Subcutaneous abdominal adipose tissue (tissue), 5 donors: Measurements from ENCODE around the gene CKAP5.

Source experiments
- H3K27ac ChIP-seq: one replicate; pipeline ENCODE4 v1.7.0; 2013; ENCODE audit warnings: low read depth, mild to moderate bottlenecking, inconsistent platforms, low read length, moderate library complexity
- H3K27me3 ChIP-seq, 5 donors: one replicate each; pipeline ENCODE4 v1.7.0; 2013; ENCODE audit warnings: low read length in 5 of 5, inconsistent platforms in 1 of 5; ENCODE audit not compliant: control insufficient read depth in 5 of 5, insufficient read depth in 4 of 5
- H3K36me3 ChIP-seq, 5 donors: one replicate each; pipeline ENCODE4 v1.7.0; 2013; ENCODE audit warnings: low read length in 5 of 5; ENCODE audit not compliant: control insufficient read depth in 5 of 5, insufficient read depth in 5 of 5
- H3K4me1 ChIP-seq, 5 donors: one replicate each; pipeline ENCODE4 v1.7.0; 2013; ENCODE audit warnings: low read length in 5 of 5, mild to moderate bottlenecking in 3 of 5, moderate library complexity in 1 of 5; ENCODE audit not compliant: control insufficient read depth in 5 of 5, insufficient read depth in 5 of 5
- H3K4me3 ChIP-seq, 5 donors: one replicate each; pipeline ENCODE4 v1.7.0; 2013; ENCODE audit warnings: low read length in 5 of 5, low read depth in 1 of 5
- H3K9ac ChIP-seq, 5 donors: one replicate each; pipeline ENCODE4 v1.7.0; 2013; ENCODE audit warnings: low read length in 5 of 5, mild to moderate bottlenecking in 4 of 5, moderate library complexity in 3 of 5
- H3K9me3 ChIP-seq, 5 donors: one replicate each; pipeline ENCODE4 v1.7.0; 2013; ENCODE audit warnings: low read length in 5 of 5; ENCODE audit not compliant: control insufficient read depth in 5 of 5
- donor health status: healthy.
- donor health status: healthy.
- donor health status: healthy.
- donor health status: healthy.
- donor health status: healthy.

Gene CKAP5

GRCh38 chr11:46845740-46846509 is at the start of gene CKAP5:
TSS of gene CKAP5 (minus strand) at chr11:46846280. CDS start at chr11:46821231, 25,049 bp downstream.
- peak within 1 kb of the TSS; percentile 67 for H3K27ac ChIP-seq
- H3K36me3 ChIP-seq, result no peaks in the 10 kb centered on the region
- peak within 1 kb of the TSS; percentile 89 to 98 (median 91) for H3K4me3 ChIP-seq
- no peaks in the 10 kb centered on the region for H3K9me3 ChIP-seq
- peak within 1 kb of the TSS; percentile 97 to 99 (median 99) for H3K9ac ChIP-seq
- H3K27me3 ChIP-seq, result no peaks in the 10 kb centered on the region
- H3K4me1 ChIP-seq, result peaks cover 4 to 21% (median 17%) of the 10 kb centered on the region in 5 donors

- Histone ChIP-seq H3K36me3 (peaks cover 0 to 2% (median 0%) of the 10 kb centered on the region in 5 donors), H3K9me3 (no peaks in the 10 kb centered on the region), H3K27me3 (no peaks in the 10 kb centered on the region), H3K4me3 (no peak overlapping the region), H3K4me1 (peaks cover 0 to 7% (median 5%) of the 10 kb centered on the region in 5 donors), H3K9ac (no peak overlapping the region), H3K27ac (no peak overlapping the region)
Measured at GRCh38 chr11:46895821-46896220, 49.7 kb upstream of the CKAP5 start.

GRCh38 chr11:46894961-46895360 is 48.9 kb upstream of the CKAP5 start:
- Histone ChIP-seq H3K9me3 (no peaks in the 10 kb centered on the region), H3K36me3 (peaks cover 0 to 2% (median 0%) of the 10 kb centered on the region in 5 donors), H3K27ac (no peak overlapping the region), H3K27me3 (no peaks in the 10 kb centered on the region), H3K4me1 (peaks cover 0 to 7% (median 5%) of the 10 kb centered on the region in 5 donors), H3K9ac (no peak overlapping the region), H3K4me3 (no peak overlapping the region)

GRCh38 chr11:46894506-46894905 is 48.4 kb upstream of the CKAP5 start:
- no peak overlapping the region for H3K27ac ChIP-seq
- no peak overlapping the region for H3K9ac ChIP-seq
- no peaks in the 10 kb centered on the region for H3K9me3 ChIP-seq
- H3K36me3 ChIP-seq, result peaks cover 0 to 2% (median 0%) of the 10 kb centered on the region in 5 donors
- peaks cover 0 to 7% (median 5%) of the 10 kb centered on the region in 5 donors for H3K4me1 ChIP-seq
- no peaks in the 10 kb centered on the region for H3K27me3 ChIP-seq
- H3K4me3 ChIP-seq, result no peak overlapping the region

GRCh38 chr11:46892838-46893237 is 46.8 kb upstream of the CKAP5 start:
- H3K27ac ChIP-seq, result no peak overlapping the region
- H3K9ac ChIP-seq, result no peak overlapping the region
- H3K9me3 ChIP-seq, result no peaks in the 10 kb centered on the region
- peaks cover 0 to 2% (median 0%) of the 10 kb centered on the region in 5 donors for H3K36me3 ChIP-seq
- H3K4me3 ChIP-seq, result no peak overlapping the region
- peaks cover 0 to 7% (median 5%) of the 10 kb centered on the region in 5 donors for H3K4me1 ChIP-seq
- no peaks in the 10 kb centered on the region for H3K27me3 ChIP-seq

GRCh38 chr11:46892109-46892508 is 46.0 kb upstream of the CKAP5 start:
- Histone ChIP-seq H3K9ac (no peak overlapping the region), H3K4me1 (peaks cover 0 to 7% (median 5%) of the 10 kb centered on the region in 5 donors), H3K27ac (no peak overlapping the region), H3K27me3 (no peaks in the 10 kb centered on the region), H3K9me3 (no peaks in the 10 kb centered on the region), H3K4me3 (no peak overlapping the region), H3K36me3 (peaks cover 0 to 2% (median 0%) of the 10 kb centered on the region in 5 donors)

- Histone ChIP-seq H3K27me3 (no peaks in the 10 kb centered on the region), H3K9me3 (no peaks in the 10 kb centered on the region), H3K4me3 (no peak overlapping the region), H3K4me1 (peaks cover 0 to 3% (median 1%) of the 10 kb centered on the region in 5 donors), H3K9ac (no peak overlapping the region), H3K36me3 (peaks cover 0 to 6% (median 0%) of the 10 kb centered on the region in 5 donors), H3K27ac (no peak overlapping the region)
Measured at GRCh38 chr11:46890665-46891064, 44.6 kb upstream of the CKAP5 start.

GRCh38 chr11:46889689-46890475 is 43.8 kb upstream of the CKAP5 start:
- Histone ChIP-seq H3K36me3 (peaks cover 0 to 6% (median 0%) of the 10 kb centered on the region in 5 donors), H3K27ac (no peak overlapping the region), H3K27me3 (no peaks in the 10 kb centered on the region), H3K4me1 (no peaks in the 10 kb centered on the region), H3K9me3 (no peaks in the 10 kb centered on the region), H3K9ac (no peak overlapping the region), H3K4me3 (no peak overlapping the region)

GRCh38 chr11:46889251-46889650 is 43.2 kb upstream of the CKAP5 start:
- peaks cover 0 to 6% (median 0%) of the 10 kb centered on the region in 5 donors for H3K36me3 ChIP-seq

GRCh38 chr11:46888636-46889035 is 42.6 kb upstream of the CKAP5 start:
- Histone ChIP-seq H3K27ac (no peak overlapping the region), H3K4me3 (no peak overlapping the region), H3K27me3 (no peaks in the 10 kb centered on the region), H3K9me3 (no peaks in the 10 kb centered on the region), H3K4me1 (no peaks in the 10 kb centered on the region), H3K36me3 (peaks cover 0 to 6% (median 2%) of the 10 kb centered on the region in 5 donors), H3K9ac (no peak overlapping the region)

More at GRCh38 chr11:46889251-46889650, 43.2 kb upstream of the CKAP5 start:
- no peak overlapping the region for H3K9ac ChIP-seq
- no peaks in the 10 kb centered on the region for H3K27me3 ChIP-seq
- H3K9me3 ChIP-seq, result no peaks in the 10 kb centered on the region
- no peaks in the 10 kb centered on the region for H3K4me1 ChIP-seq
- no peak overlapping the region for H3K27ac ChIP-seq
- no peak overlapping the region for H3K4me3 ChIP-seq
